Measurements from ENCODE around the gene MCOLN1.

MCOLN1 gene

DNA sequence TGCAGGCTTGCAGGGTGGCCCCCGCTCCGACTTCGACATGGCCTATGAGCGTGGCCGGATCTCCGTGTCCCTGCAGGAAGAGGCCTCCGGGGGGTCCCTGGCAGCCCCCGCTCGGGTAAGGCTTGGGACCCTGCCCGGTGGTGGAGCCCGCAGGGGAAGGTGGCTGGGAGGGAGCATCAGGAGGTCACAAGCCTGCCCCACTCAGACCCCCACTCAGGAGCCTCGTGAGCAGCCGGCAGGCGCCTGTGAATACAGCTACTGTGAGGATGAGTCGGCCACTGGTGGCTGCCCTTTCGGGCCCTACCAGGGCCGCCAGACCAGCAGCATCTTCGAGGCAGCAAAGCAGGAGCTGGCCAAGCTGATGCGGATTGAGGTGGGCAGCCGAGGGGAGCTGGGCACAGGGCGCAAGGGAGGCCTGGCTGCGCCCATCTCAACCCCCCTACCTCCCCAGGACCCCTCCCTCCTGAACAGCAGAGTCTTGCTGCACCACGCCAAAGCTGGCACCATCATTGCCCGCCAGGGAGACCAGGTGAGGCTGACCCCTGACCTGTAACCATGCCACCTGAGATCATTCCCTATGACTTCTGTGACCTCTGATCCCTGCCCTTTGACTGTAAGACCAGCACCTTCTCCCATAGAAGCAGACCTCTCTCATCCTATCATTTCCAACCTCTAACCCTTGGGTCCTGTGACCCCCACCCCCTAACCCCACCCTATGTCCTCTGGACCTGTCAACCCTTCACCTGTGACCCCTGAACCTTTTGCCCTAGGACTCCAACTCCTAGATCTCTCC is 20.3 kb downstream of the MCOLN1 start:
- DNase-seq (ENCODE audit: low read depth): no peak

DNA sequence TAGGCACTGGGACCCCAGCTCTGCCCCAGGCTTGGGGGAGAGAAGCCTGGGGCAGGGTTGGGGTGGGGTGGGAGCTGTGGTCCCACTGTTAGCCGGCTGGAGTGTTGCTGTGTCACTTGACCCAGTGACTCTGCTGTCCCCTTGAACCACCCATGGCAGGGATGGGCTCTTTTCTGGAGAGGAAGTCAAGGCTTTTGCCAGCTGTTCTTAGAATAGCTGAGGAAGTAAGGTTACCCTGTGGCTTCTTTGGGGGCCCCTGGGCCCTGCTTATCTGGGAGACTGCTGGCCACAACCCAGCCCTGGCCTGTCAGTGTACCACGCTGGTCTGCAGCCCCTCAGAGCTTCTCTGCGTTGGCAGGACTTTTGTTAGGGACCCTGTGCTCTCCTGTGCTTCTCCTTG is 22.2 kb downstream of the MCOLN1 start:
- DNase-seq (ENCODE audit: low read depth): no peak

DNA sequence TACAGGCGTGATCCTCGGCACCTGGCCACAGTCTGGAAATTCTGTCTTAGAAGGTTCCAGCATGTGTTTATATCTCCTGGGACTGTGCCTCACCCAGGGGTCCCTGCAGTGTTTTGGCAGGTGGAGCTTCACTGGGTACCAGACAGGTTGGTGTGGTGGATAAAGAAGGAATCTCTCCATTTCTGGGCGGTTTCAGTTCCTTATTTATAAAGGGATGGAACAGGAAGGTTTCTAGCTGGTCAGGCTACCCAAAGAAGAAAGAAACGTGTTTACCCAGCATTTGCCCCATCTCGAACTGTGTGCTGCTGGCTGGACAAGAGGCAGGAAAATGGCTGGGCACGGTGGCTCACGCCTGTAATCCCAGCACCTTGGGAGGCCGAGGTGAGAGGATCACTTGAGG is 22.9 kb downstream of the MCOLN1 start:
- DNase-seq (ENCODE audit: low read depth): no peak

DNA sequence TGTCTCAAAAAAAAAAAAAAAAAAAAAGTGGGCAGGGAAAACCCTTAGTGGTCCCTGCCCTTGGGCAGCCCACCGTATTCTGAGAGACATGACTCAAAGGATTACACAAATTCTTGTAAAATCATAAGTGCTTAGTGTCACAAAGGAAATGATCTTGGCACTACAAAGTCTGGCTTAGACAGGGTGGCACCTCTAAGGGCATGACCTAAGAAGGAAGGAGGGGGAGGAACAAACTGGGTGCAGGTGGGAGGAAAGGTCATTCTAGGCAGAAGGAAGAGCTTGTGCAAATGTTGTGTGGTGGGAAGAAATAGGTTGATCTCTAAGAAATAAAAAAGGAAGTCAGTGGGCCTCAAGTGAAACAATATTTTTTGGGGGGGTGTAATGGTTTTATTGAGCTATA is 23.5 kb downstream of the MCOLN1 start:
- no peak for DNase-seq (ENCODE audit: low read depth)

DNA sequence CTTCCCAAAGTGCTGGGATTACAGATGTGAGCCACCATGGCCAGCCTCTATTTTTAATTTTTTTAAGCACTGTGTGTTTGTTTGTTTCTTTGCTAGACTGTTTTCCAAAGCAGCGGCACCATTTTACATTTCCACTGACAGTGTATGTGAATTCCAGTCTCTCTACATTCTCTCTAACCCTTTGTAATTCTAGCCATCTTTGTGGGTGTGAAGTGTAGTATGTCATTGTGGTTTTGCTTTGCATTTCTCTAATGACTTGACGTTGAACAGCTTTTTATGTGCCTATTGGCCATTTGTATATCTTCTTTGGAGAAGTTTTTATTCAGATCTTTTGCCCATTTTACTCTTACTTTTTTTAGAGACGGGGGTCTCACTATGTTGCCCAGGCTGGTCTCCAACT is 24.7 kb downstream of the MCOLN1 start:
- no peak for DNase-seq (ENCODE audit: low read depth)

DNA sequence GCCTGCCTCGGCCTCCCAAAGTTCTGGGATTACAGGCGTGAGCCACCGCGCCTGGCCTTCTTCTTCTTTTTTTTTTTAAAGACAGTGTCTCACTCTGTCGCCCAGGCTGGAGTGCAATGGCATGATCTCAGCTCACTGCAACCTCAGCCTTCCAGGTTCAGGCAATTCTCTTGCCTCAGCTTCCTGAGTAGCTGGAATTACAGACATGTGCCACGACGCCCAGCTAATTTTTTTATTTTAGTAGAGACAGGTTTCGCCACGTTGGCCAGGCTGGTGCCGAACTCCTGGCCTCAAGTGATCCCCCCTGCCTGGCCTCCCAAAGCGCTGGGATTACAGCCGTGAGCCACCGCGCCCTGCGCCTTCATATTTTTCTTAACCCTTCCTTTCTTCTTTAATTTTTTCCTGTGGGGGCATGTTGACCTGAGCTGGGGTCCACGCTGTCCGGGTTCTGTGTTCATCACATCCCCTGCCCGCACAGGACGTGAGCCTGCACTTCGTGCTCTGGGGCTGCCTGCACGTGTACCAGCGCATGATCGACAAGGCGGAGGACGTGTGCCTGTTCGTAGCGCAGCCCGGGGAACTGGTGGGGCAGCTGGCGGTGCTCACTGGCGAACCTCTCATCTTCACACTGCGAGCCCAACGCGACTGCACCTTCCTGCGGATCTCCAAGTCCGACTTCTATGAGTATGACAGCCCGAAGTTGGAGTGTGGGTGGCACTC is 27.2 kb downstream of the MCOLN1 start:
- no peak for DNase-seq (ENCODE audit: low read depth)

DNA sequence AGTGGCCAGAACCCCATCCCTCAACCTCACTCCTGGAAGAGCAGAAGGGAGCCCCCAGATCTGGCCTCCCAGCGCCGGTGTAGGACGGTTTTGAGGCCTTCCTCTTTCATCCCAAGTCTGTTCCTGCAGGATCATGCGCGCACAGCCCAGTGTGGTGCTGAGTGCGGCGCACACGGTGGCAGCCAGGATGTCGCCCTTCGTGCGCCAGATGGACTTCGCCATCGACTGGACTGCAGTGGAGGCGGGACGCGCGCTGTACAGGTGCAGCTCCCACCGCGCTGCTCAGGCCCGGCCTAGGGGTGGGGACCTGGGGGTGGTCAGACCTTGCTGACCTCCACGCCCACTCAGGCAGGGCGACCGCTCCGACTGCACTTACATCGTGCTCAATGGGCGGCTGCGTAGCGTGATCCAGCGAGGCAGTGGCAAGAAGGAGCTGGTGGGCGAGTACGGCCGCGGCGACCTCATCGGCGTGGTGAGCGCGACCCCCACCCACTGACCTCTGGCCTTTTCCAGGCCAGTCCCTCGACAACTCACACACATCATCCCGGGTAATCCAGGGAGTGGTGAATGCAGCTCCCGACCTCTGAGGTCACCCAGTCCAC is 27.8 kb downstream of the MCOLN1 start:
- no peak for DNase-seq (ENCODE audit: low read depth)

DNA sequence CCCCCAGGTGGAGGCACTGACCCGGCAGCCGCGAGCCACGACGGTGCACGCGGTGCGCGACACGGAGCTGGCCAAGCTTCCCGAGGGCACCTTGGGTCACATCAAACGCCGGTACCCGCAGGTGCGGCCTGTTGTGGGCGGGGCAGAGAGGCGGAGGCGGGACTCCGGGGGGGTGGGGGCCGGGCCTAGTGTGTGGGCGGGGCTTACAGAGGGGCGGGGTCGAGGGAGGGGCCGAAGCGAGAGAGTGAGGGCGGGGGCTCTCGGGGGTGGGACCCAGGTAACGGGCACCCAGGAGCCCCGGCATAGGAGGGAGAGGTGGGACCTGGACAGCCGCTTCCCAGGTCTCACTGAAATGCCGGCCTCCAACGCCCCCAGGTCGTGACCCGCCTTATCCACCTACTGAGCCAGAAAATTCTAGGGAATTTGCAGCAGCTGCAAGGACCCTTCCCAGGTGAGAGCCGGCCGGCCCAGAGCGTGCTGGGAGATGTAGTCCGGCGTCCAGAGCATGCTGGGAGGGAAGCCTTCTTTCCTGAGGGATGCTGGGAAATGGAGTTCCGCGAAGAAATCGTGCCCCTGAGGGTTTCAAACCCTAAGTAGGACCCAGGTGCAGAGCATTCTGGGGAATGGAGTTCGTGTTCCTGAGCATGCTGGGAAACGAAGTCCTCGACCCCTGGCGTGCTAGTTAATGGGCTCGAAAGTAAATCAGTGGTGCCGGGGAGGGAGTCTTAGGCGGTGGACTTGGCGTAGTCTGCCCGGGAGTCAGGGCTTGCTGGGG is 28.8 kb downstream of the MCOLN1 start:
- peak; percentile 41 for DNase-seq (ENCODE audit: low read depth)

DNA sequence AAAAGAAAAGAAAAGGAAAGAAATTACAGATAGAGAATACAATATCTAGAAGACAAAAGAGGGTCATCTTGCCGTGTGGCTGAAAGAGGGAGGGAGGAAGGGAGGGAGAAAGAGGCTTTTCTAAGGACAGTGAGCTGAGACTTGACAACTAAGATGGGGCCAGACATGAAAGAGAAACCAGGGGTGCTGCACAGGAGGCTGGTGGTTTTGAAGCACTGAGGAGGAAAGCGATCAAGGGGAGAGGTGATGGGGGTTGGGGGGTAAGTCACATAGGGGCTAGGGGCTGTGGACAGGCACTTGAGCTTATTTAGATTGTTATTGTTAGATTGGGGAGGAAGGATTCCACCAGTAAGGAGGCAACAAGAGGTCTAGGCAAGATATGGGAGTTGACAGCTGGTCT is 30.4 kb downstream of the MCOLN1 start:
- no peak for DNase-seq (ENCODE audit: low read depth)

DNA sequence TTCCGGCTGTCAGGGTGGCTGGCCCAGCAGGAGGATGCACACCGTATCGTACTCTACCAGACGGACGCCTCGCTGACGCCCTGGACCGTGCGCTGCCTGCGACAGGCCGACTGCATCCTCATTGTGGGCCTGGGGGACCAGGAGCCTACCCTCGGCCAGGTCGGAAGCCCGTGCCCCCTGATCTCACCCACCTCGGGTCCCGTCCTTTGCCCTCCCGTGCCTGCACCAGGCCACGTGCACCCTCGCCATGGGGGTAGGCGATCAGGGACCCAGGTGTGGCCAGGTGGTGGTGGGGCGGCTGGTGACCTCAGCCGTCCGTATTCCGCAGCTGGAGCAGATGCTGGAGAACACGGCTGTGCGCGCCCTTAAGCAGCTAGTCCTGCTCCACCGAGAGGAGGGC is 32.1 kb downstream of the MCOLN1 start:
- no peak for DNase-seq (ENCODE audit: low read depth)

DNA sequence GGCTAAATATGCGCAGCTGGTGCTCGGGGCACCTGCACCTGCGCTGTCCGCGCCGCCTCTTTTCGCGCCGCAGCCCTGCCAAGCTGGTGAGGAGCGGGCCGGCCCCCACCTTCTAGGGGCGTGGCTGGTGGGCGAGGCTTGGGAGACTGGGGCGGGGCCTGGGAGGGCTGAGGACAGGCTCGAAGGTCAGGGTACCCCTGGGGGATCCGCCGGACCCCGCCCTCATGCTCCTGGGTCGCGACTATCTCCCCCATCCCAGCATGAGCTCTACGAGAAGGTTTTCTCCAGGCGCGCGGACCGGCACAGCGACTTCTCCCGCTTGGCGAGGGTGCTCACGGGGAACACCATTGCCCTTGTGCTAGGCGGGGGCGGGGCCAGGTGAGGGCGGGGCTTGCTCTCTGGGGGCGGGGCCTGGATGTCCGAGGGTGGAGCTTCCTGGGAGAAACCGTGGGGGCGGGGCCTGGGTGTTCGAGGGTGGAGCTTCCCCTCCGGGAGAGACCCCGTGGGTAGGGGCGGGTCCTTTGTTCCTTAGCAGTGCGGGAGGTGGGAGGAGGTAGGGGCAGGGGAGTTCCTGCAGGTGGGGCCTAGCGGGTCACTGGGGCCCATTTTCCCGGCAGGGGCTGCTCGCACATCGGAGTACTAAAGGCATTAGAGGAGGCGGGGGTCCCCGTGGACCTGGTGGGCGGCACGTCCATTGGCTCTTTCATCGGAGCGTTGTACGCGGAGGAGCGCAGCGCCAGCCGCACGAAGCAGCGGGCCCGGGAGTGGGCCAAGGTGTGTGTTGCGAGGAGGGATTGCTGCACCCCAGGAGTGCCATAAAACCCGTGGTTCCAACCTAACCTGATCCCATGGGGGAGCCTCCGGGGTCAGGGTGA is 32.8 kb downstream of the MCOLN1 start:
- DNase-seq (ENCODE audit: low read depth): no peak

DNA sequence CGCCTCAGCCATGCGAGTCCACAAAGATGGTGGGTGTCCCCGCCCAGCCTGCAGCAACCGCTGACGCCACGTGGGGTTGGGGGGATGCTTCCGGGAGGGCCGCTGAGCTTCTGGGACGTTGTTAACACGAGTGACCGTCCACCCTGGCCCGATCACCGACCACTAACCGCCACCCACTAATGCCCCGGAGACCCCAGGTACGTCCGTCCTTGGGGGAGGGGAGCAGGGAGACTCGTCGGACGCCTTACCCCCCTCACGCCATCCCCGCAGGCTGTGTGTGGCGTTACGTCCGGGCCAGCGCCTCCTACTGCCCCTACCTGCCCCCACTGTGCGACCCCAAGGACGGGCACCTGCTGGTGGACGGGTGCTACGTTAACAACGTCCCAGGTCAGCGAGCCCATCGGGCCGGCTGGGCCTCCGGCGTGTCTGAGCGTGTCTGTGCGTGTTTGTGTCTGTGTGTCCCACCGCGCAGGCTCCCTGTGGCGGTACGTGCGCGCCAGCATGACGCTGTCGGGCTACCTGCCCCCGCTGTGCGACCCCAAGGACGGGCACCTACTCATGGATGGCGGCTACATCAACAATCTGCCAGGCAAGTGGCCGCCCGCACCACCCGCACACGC is 34.4 kb downstream of the MCOLN1 start:
- no peak for DNase-seq (ENCODE audit: low read depth)

DNA sequence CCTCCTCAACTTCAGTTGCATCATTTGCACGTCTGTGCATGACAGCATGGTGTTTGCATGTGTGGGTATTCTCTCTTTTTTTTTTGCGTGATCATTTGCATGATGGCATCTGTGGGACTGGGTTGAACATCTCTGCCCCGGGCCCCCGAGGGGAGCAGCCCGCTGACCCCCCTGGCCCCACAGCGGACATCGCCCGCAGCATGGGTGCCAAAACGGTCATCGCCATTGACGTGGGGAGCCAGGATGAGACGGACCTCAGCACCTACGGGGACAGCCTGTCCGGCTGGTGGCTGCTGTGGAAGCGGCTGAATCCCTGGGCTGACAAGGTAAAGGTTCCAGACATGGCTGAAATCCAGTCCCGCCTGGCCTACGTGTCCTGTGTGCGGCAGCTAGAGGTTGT is 36.2 kb downstream of the MCOLN1 start:
- no peak for DNase-seq (ENCODE audit: low read depth)

DNA sequence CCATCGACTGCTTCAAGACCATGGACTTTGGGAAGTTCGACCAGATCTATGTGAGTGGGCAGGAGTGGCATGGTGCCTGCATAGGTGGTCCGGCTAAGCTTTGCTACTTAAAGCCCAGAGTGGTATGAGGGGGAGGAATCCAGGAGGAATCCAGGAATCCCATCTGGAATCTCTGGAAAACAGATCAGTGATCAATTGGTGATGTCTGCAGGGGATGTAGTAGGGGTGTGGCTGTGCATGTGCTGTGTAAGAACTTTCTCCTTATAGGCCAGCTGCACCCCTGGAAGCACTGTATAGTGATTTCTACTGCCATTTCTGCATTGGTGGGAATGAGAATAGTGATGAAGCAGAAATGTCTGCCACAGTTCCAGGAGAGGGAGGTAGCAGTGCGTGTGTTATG is 36.7 kb downstream of the MCOLN1 start:
- DNase-seq (ENCODE audit: low read depth): no peak

DNA sequence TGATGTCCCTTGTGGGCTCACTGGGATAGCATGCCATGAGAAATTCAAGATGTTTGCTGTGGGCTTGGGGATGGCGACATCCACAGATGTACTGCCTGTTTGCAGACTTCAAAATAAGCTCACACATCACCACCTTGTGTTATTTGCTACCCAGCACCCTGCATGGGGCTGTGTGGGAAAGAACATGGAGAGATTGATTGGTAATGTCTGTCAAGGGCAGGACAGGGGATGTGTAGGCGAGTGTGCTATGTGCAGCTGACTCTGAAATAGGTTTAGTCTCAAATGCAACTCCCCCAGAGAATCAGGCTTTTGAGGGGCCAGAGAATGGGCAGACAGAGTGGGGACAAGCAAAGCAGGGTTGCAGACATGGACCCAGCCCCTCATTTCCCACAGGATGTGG is 37.8 kb downstream of the MCOLN1 start:
- DNase-seq (ENCODE audit: low read depth): no peak

DNA sequence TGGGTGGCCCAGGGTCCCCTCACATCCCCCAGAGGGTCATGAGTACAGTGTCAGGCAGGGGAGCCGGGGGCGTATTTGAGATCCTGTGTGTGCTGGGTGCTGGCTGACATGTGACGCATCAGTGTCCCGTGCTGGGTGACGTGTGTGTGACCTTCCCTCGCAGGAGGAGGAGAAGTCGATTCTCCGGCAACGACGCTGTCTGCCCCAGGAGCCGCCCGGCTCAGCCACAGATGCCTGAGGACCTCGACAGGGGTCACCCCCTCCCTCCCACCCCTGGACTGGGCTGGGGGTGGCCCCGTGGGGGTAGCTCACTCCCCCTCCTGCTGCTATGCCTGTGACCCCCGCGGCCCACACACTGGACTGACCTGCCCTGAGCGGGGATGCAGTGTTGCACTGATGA is 38.9 kb downstream of the MCOLN1 start:
- no peak for DNase-seq (ENCODE audit: low read depth)

DNA sequence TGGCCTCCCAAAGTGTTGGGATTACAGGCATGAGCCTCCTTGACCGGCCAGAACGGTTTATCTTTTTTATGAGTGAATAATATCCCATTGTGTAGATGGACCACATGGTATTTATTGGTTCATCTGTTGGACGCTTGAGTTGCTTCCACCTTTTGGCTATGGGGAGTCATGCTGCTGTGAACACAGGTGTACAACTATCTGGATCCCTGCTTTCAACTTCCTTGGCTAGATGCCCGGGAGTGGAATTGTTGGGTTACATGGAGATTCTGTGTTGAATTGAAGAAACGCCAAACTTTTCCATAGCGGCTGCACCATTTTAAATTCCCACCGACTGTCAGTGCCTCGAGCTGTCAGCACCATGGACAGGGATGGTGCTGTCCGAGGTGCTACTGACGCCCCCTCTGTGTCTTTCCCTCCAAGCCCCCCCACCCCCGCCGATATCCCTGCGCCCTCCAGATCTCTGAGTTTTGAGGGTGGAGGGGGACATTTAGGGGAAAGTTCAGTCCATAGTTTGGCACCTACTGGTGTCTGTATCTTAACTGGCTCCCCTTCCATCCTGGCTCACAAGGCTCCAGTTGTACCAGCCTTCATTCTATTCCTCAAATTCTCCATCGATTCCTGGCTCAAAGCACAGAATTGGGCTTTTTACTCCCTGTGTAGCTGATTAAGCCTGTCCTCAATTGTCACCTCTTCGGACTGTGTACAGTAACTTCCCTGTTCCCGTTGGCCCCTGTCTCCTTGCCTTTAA is 40.4 kb downstream of the MCOLN1 start:
- peak; percentile 13 for DNase-seq (ENCODE audit: low read depth)

DNA sequence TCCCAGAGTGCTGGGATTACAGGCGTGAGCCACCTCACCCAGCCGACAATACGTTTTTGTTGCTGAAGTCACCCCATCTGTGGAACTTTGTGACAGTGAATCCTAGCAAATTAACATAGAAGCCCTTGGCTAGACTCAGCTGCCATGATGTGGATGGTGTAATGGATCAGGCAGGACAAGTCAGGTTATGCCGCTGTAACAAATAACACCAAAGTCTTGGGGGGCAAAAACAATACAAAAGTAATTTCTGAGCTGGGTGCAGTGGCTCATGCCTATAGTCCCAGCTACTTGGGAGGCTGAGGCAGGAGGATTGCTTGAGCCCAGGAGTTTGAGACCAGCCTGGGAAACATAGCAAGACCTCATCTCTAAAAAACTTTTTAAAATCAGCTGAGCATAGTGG is 42.4 kb downstream of the MCOLN1 start:
- no peak for DNase-seq (ENCODE audit: low read depth)

DNA sequence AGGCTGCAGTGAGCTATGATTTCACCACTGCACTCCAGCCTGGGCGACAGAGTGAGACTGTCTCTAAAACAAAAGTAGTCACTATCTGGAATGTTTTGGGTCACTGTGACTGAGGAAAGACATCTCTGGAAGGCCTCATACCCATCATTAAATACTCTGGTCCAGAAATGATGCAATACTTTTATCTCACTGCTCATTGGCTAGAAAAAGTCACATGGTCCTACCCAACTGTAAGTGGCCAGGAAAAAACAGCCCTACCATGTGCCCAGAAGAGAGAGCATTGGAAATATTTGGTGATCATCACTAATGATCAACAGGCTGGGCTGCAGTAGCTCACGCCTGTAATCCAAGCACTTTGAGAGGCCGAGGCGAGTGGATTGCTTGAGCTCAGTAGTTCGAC is 42.9 kb downstream of the MCOLN1 start:
- no peak for DNase-seq (ENCODE audit: low read depth)

DNA sequence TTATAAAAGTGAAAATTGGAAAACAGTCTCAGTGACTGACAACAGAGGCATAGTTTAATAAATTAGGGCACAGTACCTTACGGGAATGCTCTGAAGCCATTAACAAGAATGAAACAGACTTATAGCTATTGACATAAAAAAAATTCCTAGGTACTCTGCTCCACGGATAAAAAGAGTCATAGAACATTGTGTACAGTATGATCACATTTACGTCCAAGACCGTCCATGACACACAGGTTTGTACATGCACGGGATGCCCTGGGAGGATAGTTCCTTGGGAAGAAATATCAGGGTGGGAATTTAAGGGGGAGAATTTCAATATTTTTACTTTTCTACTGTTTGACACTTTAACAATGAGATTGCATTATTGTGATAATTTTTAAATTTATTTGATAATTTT is 48.3 kb downstream of the MCOLN1 start:
- no peak for DNase-seq (ENCODE audit: low read depth)
